Epithelial cell of umbilical artery (primary cell): ENCODE measurements around the gene GAP43. TPM values are rescaled to one million over a fixed set of nuclear protein-coding genes. Genes with fewer than 3 reads are reported as not detected.

Experiments
- total RNA-seq: library from RNA; depleted of rRNA; stranded (reverse); fragments of >200 nt; gene quantifications from 2 replicates; pipeline ENCODE4 v1.2.3, GENCODE V29; 2014

GAP43 gene
- under 0.01 TPM in 1 of 2 replicates, not detected in the other for total RNA-seq

GRCh38 chr3:115623044-115623868 is at the start of gene GAP43:
Gene GAP43, plus strand, starts transcription at chr3:115623510. Its CDS starts 180 bp downstream, at chr3:115623690.

